ENCODE data around the gene SLC39A11. TPM values are rescaled to one million over a fixed set of nuclear protein-coding genes. Genes with fewer than 3 reads are reported as not detected.

Gene SLC39A11
- total and polyA plus RNA-seq, 4 donors, result 18.9 to 44.9 (median 28.2) TPM

GRCh38 chr17:72771734-72772133 is 320.8 kb downstream of the SLC39A11 start (continued):
- TF ChIP-seq CTCF (IDR thresholded peaks at IDR 0.05; ENCODE audit: low read depth, low read length, missing input control) (no peak), NR2F2 (IDR thresholded peaks at IDR 0.05) (no peak), GABPA (IDR thresholded peaks at IDR 0.05 in 1 of 2, conservative IDR thresholded peaks at IDR 0.05 in 1 of 2) (no peak), YY1 (IDR thresholded peaks at IDR 0.05) (no peak), RAD21 (IDR thresholded peaks at IDR 0.05) (no peak), EGR1 (IDR thresholded peaks at IDR 0.05; ENCODE audit: low read depth in 2 of 2) (no peak)

- Histone ChIP-seq H3K4me1 (ENCODE audit: control insufficient read depth in 4 of 4, insufficient read depth in 4 of 4, low read length in 3 of 4) (no peaks in the 10 kb centered on the region), H3K4me3 (ENCODE audit: low read depth in 1 of 3, low read length in 3 of 3) (no peak overlapping the region), H3K9ac (ENCODE audit: low read depth in 1 of 2, low read length in 2 of 2) (no peak overlapping the region), H3K36me3 (ENCODE audit: control insufficient read depth in 4 of 4, insufficient read depth in 3 of 4, low read depth in 1 of 4, low read length in 3 of 4) (no peaks in the 10 kb centered on the region), H3K27ac (ENCODE audit: low read depth in 1 of 2, low read length in 2 of 2) (no peak overlapping the region), H3K9me3 (ENCODE audit: control insufficient read depth in 4 of 4, low read length in 3 of 4) (no peaks in the 10 kb centered on the region), H3K27me3 (ENCODE audit: control insufficient read depth in 4 of 4, insufficient read depth in 4 of 4, low read length in 3 of 4) (no peaks in the 10 kb centered on the region)
- TF ChIP-seq SP1 (IDR thresholded peaks at IDR 0.05) (no peak), EGR1 (IDR thresholded peaks at IDR 0.05; ENCODE audit: low read depth in 2 of 2) (no peak), REST (IDR thresholded peaks at IDR 0.05) (no peak), TAF1 (conservative IDR thresholded peaks at IDR 0.05) (no peak), HNF4G (IDR thresholded peaks at IDR 0.05) (no peak), MAX (IDR thresholded peaks at IDR 0.05) (no peak), GABPA (IDR thresholded peaks at IDR 0.05 in 1 of 2, conservative IDR thresholded peaks at IDR 0.05 in 1 of 2) (no peak), YY1 (IDR thresholded peaks at IDR 0.05) (no peak)
- no peak for DNase-seq (ENCODE audit: low spot score)
- WGBS, result 79% methylated on average over 4 of the region's 4 CpGs
Measured at GRCh38 chr17:72766761-72767356, 325.6 kb downstream of the SLC39A11 start.

- Histone ChIP-seq H3K9ac (ENCODE audit: low read depth in 1 of 2, low read length in 2 of 2) (no peak overlapping the region), H3K27me3 (ENCODE audit: control insufficient read depth in 4 of 4, insufficient read depth in 4 of 4, low read length in 3 of 4) (no peaks in the 10 kb centered on the region), H3K4me1 (ENCODE audit: control insufficient read depth in 4 of 4, insufficient read depth in 4 of 4, low read length in 3 of 4) (no peaks in the 10 kb centered on the region), H3K9me3 (ENCODE audit: control insufficient read depth in 4 of 4, low read length in 3 of 4) (no peaks in the 10 kb centered on the region), H3K36me3 (ENCODE audit: control insufficient read depth in 4 of 4, insufficient read depth in 3 of 4, low read depth in 1 of 4, low read length in 3 of 4) (no peaks in the 10 kb centered on the region), H3K27ac (ENCODE audit: low read depth in 1 of 2, low read length in 2 of 2) (no peak overlapping the region), H3K4me3 (ENCODE audit: low read depth in 1 of 3, low read length in 3 of 3) (no peak overlapping the region)
- DNase-seq (ENCODE audit: low spot score), result no peak
- no peak for TF ChIP-seq RAD21 (IDR thresholded peaks at IDR 0.05)
- no peak for TF ChIP-seq HNF4G (IDR thresholded peaks at IDR 0.05)
- WGBS, result 97% methylated on average over 11 of the region's 11 CpGs
Measured at GRCh38 chr17:72765368-72766153, 326.9 kb downstream of the SLC39A11 start.
